OCI-LY1 (cell line): ENCODE results near the gene FIBP.

Source experiments
- CTCF ChIP-seq: fragments of 200-600 bp; sonication (generic), shearing (Covaris generic); IDR thresholded peaks from 2 replicates; pipeline ENCODE4 v1.5.1; 2017; ENCODE audit warnings: mild to moderate bottlenecking, antibody characterized with exemption, low read length, moderate library complexity, mixed read lengths
- EZH2 ChIP-seq: fragments of 200-600 bp; sonication (generic), shearing (Covaris generic); IDR thresholded peaks from 2 replicates; pipeline ENCODE4 v1.8.0; 2017; ENCODE audit warnings: borderline replicate concordance, mixed run types, mild to moderate bottlenecking, antibody characterized with exemption, low read length, moderate library complexity, mixed read lengths

- TF ChIP-seq EZH2 = no peak
- TF ChIP-seq CTCF = no peak
Observed at GRCh38 chr11:65915101-65915820, 27.0 kb upstream of the FIBP start.
